ENCODE results near the gene EPHB1.
"Not testable (repeated sequence)": the region's sequence is repeated elsewhere in the genome, so short reads cannot be mapped to it uniquely, and the experiment has no call there.

Gene EPHB1

DNA sequence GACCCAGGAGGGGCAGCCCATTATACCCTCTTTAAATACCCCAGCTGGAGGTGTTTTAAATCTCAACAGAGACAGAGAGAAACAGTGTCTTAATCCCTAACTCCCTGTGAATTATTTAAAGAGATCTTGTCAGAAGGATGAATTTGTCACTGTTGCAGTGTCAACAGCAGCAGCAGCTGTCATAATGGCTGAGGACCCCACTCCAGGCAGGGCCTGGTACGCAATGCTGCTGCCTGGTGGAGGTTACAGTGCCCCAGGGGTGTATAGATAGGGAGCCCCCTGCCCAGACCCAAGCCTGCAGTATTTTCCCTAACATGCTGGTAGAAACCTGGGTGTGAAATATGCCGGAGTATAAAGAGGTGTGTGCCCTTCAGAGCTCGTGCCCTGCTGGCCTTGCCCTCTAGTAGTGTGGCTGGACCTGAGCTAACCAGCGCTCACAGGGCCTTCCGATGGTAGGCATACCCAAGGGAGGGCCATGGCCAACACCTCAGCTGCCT lies 143.0 kb downstream of the EPHB1 start:
- H3K27me3 Mint-ChIP-seq, result peaks cover 2% of the 10 kb centered on the region
- H3K27ac Mint-ChIP-seq, result no peak overlapping the region
- ATAC-seq (ENCODE audit: low read depth), result no peak
- H3K4me1 Mint-ChIP-seq, result no peaks in the 10 kb centered on the region
- H3K36me3 Mint-ChIP-seq, result no peaks in the 10 kb centered on the region
- H3K9me3 Mint-ChIP-seq, result no peaks in the 10 kb centered on the region
- H3K4me3 Mint-ChIP-seq, result no peak overlapping the region
- DNase-seq (ENCODE audit: low spot score in 2 of 2), result no peak

DNA sequence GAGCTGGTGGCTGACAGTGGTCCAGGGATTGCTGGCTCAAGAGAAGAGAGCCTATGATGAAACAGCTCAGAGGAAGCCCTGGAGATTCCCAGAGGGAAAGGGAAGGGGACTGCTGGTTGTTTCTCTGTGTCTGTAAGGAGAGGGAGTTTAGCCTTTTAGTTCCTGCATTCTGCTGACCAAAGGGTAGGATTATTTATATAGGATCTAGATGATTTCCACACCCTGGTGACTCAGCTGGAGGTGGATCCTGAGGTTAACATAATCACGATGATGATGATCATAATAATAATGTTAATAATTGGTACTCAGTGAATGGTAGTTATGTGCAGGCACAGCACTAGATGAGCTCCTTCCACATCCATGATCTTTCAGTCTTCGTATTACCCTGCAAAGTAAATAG lies 144.9 kb downstream of the EPHB1 start:
- no peak for ATAC-seq (ENCODE audit: low read depth)
- H3K27me3 Mint-ChIP-seq, result peaks cover 2% of the 10 kb centered on the region

DNA sequence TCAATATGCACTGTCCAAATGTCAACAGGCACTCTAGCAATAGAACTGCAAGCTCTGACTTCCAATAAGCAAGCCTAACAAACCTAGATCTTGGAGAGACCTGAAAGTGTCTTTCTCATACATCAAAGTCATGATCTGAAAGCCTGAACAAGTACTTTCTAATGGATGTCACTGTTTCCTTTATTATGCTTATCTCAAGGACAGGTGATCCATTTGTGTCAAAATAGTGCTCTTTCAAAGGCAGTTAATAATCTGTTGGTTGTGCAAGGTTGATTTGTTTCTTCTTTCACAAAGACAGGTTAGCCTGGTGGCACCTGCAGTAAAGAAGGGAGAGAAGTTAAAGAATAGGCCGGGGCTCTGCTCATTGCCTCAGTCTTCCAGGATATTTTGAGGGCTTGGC lies 146.8 kb downstream of the EPHB1 start:
- DNase-seq (ENCODE audit: low spot score in 2 of 2), result no peak
- Mint-ChIP-seq H3K27me3 (peaks cover 2% of the 10 kb centered on the region), H3K9me3 (peaks cover 1% of the 10 kb centered on the region), H3K4me1 (no peaks in the 10 kb centered on the region), H3K27ac (no peak overlapping the region), H3K36me3 (no peaks in the 10 kb centered on the region), H3K4me3 (no peak overlapping the region)
- ATAC-seq (ENCODE audit: low read depth), result no peak

More for the DNA sequence above, 144.9 kb downstream of the EPHB1 start:
- Mint-ChIP-seq H3K4me1 (no peaks in the 10 kb centered on the region), H3K9me3 (peaks cover 1% of the 10 kb centered on the region), H3K27ac (no peak overlapping the region), H3K4me3 (no peak overlapping the region), H3K36me3 (no peaks in the 10 kb centered on the region)
- DNase-seq (ENCODE audit: low spot score in 2 of 2), result no peak

DNA sequence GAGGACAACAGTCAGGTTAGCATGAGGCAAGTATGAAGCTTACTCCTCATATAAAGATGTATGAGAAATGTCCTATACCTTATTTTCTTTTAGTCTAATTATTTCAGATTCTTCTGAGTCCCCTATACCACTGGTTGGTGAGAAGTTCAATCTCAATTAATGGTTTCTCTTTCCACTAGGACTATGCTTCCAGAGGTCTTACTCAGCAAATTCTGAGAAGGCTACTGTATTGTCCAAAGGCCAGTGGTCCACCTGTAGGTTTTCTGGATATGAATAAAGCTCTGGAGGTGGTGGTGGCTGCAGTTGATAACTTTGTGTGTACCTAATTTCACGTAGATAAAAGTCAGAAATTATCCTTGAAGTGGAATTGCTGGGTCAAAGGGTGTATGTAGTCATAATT lies 149.4 kb downstream of the EPHB1 start:
- no peaks in the 10 kb centered on the region for H3K36me3 Mint-ChIP-seq
- no peak overlapping the region for H3K4me3 Mint-ChIP-seq

DNA sequence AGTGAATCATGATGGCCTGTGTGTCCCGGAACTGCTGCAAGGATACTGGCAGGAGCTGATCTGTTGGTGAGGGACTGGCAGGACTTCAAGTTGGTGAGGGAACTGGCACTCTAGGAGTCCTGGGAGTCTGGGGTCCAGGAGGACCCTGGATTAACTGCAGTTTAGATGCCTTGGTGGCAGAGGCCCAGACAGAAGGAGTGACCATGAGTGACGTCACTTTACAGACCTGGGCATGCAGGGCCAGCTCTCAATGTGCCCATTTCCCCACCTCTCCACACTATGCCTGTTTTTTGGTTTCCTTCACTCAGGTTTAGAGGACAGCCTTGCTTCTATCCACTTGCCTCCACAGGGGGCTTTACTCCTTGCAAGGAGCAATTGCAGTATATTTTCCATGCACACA lies 154.1 kb downstream of the EPHB1 start:
- no peak for DNase-seq (ENCODE audit: low spot score in 2 of 2)
- no peak for ATAC-seq (ENCODE audit: low read depth)
- Mint-ChIP-seq H3K27me3 (no peaks in the 10 kb centered on the region), H3K4me1 (no peaks in the 10 kb centered on the region), H3K27ac (no peak overlapping the region), H3K36me3 (no peaks in the 10 kb centered on the region), H3K9me3 (peaks cover 1% of the 10 kb centered on the region), H3K4me3 (no peak overlapping the region)

More for the DNA sequence above, 149.4 kb downstream of the EPHB1 start:
- Mint-ChIP-seq H3K27ac (no peak overlapping the region), H3K27me3 (no peaks in the 10 kb centered on the region), H3K4me1 (no peaks in the 10 kb centered on the region), H3K9me3 (peaks cover 1% of the 10 kb centered on the region)
- DNase-seq (ENCODE audit: low spot score in 2 of 2) (no peak), ATAC-seq (ENCODE audit: low read depth) (no peak)

DNA sequence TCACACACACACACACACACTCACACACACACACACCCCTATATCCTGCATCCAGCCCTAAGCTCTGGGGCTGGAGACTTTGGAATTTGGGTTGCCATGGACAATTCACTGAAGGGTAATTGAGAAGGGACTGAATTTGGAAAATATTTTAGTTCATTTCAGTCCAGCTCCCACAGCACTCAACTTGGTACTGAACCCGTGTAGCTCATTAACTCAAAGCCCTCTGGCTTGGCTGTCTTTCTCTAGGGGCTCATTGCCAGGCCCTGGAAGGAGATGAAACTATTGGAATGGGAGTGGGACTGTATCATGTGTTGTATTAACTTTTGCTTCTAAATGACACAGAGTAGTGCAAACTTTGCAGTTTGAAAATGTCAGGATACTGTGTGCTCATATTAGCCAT lies 157.3 kb downstream of the EPHB1 start:
- Mint-ChIP-seq H3K9me3 (no peaks in the 10 kb centered on the region), H3K4me3 (no peak overlapping the region), H3K27me3 (no peaks in the 10 kb centered on the region), H3K36me3 (no peaks in the 10 kb centered on the region), H3K4me1 (peaks cover 9% of the 10 kb centered on the region), H3K27ac (no peak overlapping the region)
- no peak for DNase-seq (ENCODE audit: low spot score in 2 of 2)
- no peak for ATAC-seq (ENCODE audit: low read depth)

DNA sequence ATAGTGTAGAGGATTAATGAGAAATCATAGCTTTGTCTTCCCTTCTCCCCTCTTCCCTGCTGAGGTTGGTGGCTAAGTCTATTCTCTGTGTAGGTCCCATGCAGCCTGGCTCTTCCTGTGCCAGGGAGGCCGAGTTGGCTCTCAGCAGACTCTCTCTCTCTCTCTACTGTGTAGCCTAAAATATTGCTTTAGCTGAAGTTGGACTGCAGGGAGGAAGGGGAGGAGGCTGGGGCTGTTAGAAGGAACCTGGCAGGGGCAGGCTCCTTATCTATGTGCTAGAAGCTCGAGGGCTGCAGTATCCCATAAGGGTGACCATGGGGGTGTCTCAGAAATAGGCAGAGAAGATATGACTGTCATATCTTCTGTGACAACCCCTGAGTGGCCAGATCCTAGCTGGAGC lies 160.8 kb downstream of the EPHB1 start:
- Mint-ChIP-seq H3K9me3 (no peaks in the 10 kb centered on the region), H3K4me3 (no peak overlapping the region), H3K36me3 (no peaks in the 10 kb centered on the region), H3K27ac (no peak overlapping the region), H3K27me3 (no peaks in the 10 kb centered on the region), H3K4me1 (peaks cover 9% of the 10 kb centered on the region)
- no peak for DNase-seq (ENCODE audit: low spot score in 2 of 2)
- no peak for ATAC-seq (ENCODE audit: low read depth)

DNA sequence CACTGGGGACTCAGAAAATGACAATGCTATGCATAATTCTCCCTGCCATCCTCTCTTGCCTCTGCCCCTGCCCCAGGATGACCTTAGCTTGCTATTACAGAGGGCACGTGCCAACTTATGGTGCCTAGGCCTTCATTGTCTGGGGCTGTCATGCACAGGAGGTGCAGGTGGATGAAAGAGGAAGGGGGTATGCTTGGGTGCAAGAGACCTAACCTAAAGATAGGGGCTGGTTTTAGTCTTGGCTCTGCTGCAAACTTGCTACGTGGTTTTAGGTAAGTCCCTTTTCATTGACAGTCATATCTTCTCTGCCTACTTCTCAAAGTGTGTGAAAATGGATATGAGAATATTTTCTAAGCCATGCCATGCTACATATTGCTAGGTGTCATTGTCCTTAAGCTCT lies 161.3 kb downstream of the EPHB1 start:
- ATAC-seq (ENCODE audit: low read depth), result no peak
- H3K27ac Mint-ChIP-seq, result no peak overlapping the region
- no peak for DNase-seq (ENCODE audit: low spot score in 2 of 2)
- peaks cover 9% of the 10 kb centered on the region for H3K4me1 Mint-ChIP-seq
- H3K27me3 Mint-ChIP-seq, result no peaks in the 10 kb centered on the region
- no peak overlapping the region for H3K4me3 Mint-ChIP-seq
- no peaks in the 10 kb centered on the region for H3K36me3 Mint-ChIP-seq
- no peaks in the 10 kb centered on the region for H3K9me3 Mint-ChIP-seq

DNA sequence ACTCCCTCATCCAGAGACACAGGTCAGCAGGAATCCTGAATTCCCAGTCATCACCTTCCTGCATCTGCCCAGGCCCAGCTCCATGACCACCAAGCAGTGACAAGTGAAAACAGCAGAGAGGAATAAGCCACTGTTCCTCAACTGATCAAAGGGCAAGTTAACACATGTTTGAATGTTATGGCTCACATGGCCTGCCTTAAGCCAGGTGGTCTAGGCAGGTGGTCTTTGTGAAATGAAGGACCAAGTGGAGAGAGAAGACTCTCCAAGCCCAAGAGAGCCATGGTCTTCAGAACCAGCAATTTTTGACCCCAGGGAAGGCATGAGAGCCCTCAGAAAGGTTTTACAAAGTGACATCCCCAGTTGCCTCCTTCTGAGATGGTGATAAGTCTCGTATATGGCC lies 161.8 kb downstream of the EPHB1 start:
- Mint-ChIP-seq H3K4me3 (no peak overlapping the region), H3K27me3 (no peaks in the 10 kb centered on the region), H3K27ac (no peak overlapping the region), H3K9me3 (no peaks in the 10 kb centered on the region), H3K36me3 (no peaks in the 10 kb centered on the region), H3K4me1 (peaks cover 9% of the 10 kb centered on the region)
- ATAC-seq (ENCODE audit: low read depth), result no peak
- DNase-seq (ENCODE audit: low spot score in 2 of 2), result no peak

DNA sequence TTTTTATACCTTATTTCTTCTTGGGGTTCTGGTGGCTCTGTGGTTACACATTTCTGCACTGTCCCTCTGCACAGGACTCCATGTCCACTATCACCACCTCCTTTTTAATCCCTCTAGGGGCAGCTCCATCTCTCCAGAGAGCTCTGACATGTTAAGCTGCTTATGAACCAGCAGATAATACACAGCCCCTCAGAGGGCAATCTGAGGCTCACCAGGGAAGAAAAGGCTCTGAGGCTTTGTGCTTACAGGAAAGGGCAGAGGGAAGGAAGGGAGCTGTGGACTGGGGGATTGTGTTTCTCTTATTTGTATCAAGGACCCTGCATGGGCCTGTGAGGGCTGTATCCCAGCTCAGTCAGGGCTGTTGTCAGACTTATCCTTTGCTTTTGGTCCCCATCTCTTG lies 164.5 kb downstream of the EPHB1 start:
- H3K4me3 Mint-ChIP-seq, result no peak overlapping the region
- ATAC-seq (ENCODE audit: low read depth), result no peak
- no peaks in the 10 kb centered on the region for H3K36me3 Mint-ChIP-seq
- H3K27me3 Mint-ChIP-seq, result no peaks in the 10 kb centered on the region
- H3K4me1 Mint-ChIP-seq, result peaks cover 9% of the 10 kb centered on the region
- no peak overlapping the region for H3K27ac Mint-ChIP-seq
- H3K9me3 Mint-ChIP-seq, result no peaks in the 10 kb centered on the region
- DNase-seq (ENCODE audit: low spot score in 2 of 2), result no peak

DNA sequence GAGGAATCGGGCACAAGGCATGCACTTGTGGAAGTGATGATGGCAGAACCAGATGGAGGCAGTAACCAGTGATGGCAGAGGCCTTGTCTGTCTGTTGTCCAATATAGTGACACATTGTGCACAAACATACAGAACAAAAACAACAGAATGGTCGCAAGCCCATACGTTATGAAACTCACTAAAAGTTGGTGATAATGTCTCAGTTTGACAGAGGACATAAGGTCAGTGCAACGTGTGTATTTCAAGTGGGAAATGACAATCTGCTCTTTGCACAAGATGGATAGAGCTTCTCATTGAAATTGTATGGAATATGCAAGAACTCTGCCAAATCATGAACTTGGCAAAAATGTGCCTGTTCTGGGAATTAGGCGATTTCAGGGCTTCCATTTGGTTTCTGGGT lies 169.2 kb downstream of the EPHB1 start:
- ATAC-seq (ENCODE audit: low read depth) (no peak), DNase-seq (ENCODE audit: low spot score in 2 of 2) (no peak)
- H3K36me3 Mint-ChIP-seq, result peaks cover 2% of the 10 kb centered on the region
- H3K4me3 Mint-ChIP-seq, result no peak overlapping the region
- peaks cover 4% of the 10 kb centered on the region for H3K27me3 Mint-ChIP-seq
- no peaks in the 10 kb centered on the region for H3K4me1 Mint-ChIP-seq
- H3K9me3 Mint-ChIP-seq, result no peaks in the 10 kb centered on the region
- H3K27ac Mint-ChIP-seq, result no peak overlapping the region

DNA sequence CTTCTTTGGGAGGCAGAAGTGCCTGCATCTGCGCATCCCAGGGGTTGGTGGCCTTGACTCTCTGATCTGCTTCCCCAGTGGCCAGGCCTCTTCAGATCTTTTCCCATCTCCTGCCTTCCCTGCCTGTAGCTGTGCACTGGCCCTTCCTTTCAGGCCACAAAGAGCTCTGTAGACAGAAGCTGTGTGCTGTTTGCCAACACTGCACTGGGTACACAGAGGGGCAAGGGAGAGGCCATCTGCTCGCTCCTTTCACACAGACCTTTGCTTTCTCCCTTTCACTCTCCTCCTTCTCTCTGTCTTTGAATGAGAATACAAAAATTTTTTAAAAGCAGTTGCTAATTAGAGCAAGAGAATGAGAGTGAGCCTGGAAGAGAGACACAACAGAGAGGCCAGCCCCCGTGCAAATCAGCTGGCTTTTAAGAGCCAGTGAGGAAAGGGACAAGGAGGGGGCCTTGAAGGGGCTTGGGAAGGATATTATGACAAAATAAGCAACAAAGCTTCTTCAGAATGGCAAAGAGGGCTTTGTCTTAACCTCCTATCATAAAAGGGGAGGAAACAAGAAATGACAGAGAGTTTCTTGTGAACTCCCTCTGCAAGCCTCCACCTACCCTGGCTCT lies 170.9 kb downstream of the EPHB1 start:
- no peaks in the 10 kb centered on the region for H3K4me1 Mint-ChIP-seq
- peaks cover 4% of the 10 kb centered on the region for H3K27me3 Mint-ChIP-seq
- H3K9me3 Mint-ChIP-seq, result no peaks in the 10 kb centered on the region
- ATAC-seq (ENCODE audit: low read depth) (no peak), DNase-seq (ENCODE audit: low spot score in 2 of 2) (no peak)
- no peak overlapping the region for H3K4me3 Mint-ChIP-seq
- no peak overlapping the region for H3K27ac Mint-ChIP-seq
- peaks cover 2% of the 10 kb centered on the region for H3K36me3 Mint-ChIP-seq

DNA sequence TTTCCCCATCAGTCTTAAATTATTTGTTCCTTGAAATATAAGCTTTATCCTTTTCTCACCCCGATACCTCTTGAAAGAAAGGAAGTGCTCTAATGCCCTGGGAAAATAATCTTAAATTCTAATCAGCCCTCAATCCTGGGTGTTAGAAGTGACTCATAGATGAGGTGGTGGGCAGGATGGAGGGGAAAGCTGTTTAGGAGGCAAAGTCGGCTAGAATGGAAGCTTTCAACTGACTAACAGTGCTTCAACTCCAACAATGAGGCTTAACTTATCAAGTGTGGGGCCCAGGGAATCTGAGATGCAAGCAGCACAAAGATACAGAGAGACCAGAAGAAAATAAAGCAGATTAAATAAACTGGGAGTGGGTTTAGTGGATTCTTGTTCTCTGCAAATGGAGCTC lies 175.8 kb downstream of the EPHB1 start:
- Mint-ChIP-seq H3K9me3 (no peaks in the 10 kb centered on the region), H3K36me3 (peaks cover 2% of the 10 kb centered on the region), H3K4me1 (no peaks in the 10 kb centered on the region), H3K27me3 (peaks cover 4% of the 10 kb centered on the region), H3K4me3 (no peak overlapping the region), H3K27ac (no peak overlapping the region)
- no peak for DNase-seq (ENCODE audit: low spot score in 2 of 2)
- ATAC-seq (ENCODE audit: low read depth), result no peak

DNA sequence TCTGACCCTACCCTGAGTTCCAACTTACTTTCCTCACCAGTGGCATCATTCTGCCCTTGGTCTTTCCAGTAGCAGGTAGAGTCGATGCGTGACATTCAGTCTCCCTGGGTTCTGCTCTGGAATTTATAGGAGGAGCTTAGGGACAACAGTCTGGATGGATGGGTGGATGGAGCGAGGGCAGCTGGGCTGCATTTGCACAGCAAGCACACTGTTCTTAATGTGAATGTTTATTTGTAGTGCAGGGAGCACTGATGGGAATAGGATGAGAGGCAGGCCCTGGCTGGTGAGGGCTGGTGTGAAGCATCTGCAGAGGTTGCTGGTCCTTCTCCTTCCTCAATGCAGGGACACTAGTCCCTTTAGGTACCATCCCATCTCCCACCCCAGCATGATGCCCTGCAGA lies 176.2 kb downstream of the EPHB1 start:
- Mint-ChIP-seq H3K27ac (no peak overlapping the region), H3K36me3 (peaks cover 2% of the 10 kb centered on the region), H3K4me3 (no peak overlapping the region), H3K9me3 (no peaks in the 10 kb centered on the region), H3K4me1 (no peaks in the 10 kb centered on the region), H3K27me3 (peaks cover 3% of the 10 kb centered on the region)
- ATAC-seq (ENCODE audit: low read depth) (no peak), DNase-seq (ENCODE audit: low spot score in 2 of 2) (no peak)

DNA sequence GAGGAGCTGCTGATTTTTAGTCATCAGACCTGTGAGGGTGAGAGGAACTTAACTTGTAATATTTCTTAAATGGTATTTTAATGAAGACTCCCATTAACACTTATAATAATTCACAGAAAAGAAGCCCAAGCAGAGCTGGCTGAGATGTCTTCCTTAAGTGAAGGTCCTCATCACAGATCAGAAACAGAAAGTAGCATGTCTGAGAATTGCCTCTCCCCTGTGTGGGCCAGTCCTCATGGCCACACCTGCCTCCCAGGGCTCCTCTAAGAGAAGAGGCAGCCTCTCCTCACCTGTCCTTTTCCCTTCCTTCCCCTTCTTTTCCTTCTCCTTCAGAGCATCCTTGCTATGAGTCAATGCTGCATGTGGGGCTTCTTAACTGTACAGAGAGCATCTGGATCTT lies 176.8 kb downstream of the EPHB1 start:
- not testable (repeated sequence) for ATAC-seq (ENCODE audit: low read depth); H3K36me3 Mint-ChIP-seq; H3K9me3 Mint-ChIP-seq; DNase-seq (ENCODE audit: low spot score in 2 of 2); H3K27ac Mint-ChIP-seq; H3K27me3 Mint-ChIP-seq; H3K4me3 Mint-ChIP-seq; H3K4me1 Mint-ChIP-seq
